HG03439 (cell line): ENCODE data around the gene SNX24.
A peak's percentile ranks its signal among the peaks of the same experiment; 100 is the strongest.

Source experiments
- ATAC-seq: cut with Tn5 transposase; IDR thresholded peaks from one replicate; pipeline ENCODE4 v1.9.1; 2021; ENCODE audit warnings: mild to moderate bottlenecking, moderate library complexity; ENCODE audit not compliant: unreplicated experiment

Gene SNX24

DNA sequence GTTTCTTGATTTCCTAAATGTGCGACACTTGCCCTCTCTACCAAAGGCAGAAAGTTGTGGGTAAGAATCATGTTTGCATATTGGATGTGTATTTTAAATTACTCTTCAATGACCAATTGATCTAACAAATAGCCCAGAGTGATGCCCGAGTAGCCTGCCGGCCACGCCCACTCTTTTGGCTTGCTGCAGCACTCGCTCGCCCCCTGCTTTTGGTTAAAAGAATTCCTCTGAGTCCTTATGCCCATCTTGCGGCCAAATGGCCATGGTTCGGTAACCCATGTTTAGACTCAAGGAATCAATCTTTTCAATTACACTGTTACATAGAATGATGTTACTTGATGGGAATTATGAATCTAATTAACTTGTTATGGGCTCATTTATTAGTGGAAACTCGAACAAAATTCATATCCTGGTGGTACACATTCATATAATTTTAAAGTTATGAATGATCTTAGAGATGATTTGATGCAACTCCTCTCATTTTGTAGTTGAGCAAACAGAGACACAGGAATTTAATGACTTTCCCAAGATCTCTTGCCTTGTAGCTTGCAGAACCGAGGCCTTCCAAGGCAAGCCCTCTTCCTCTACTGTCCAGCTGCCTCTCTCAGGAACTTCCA lies 154.6 kb downstream of the SNX24 start:
- peak; percentile 95 for ATAC-seq

- ATAC-seq = no peak
Measured at GRCh38 chr5:123000731-123001130, 155.3 kb downstream of the SNX24 start.

DNA sequence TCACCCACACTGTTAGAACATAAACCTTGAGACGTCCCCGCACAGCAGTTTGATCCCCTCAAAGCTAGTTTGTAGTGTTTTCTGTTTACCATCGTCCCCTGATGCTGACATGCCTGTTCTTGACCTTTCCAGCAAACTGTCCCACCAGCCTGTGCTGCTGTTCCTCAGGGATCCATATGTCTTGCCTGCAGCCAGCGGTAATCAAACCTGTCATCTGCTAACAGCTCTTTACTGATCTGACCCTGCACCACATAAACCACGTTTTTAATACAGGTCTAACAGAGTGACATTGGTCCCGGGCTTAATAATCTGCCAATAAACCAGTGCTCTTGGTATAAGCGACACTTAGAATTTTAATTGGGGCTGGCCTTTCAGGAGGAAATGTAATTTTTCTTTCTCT lies 156.4 kb downstream of the SNX24 start:
- no peak for ATAC-seq

DNA sequence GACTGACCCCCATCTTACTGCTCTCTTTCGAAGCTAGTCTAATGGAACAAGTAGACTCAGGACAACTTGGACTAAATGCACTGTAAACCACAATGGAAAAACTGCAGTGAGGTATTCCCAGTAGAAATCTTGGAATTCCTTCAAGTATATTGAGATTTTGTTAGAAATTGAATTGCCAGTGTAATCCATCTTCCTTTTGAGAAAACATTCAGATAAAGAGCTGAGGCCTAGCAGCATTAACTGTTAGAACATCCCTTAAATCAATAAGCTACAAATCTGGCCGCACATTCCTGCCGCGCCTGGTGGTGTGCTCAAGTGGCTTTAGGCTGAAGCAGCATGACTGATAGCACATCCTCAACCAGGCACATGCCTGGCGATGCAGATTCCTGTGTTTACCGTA lies 161.8 kb downstream of the SNX24 start:
- no peak for ATAC-seq

GRCh38 chr5:123007754-123008153 lies 162.3 kb downstream of the SNX24 start:
- no peak for ATAC-seq

GRCh38 chr5:123012321-123012720 lies 166.9 kb downstream of the SNX24 start:
- no peak for ATAC-seq

- ATAC-seq = no peak
Measured at GRCh38 chr5:123014689-123015088, 169.3 kb downstream of the SNX24 start.

- no peak for ATAC-seq
Measured at GRCh38 chr5:123028222-123028621, 182.8 kb downstream of the SNX24 start.

- no peak for ATAC-seq
Measured at GRCh38 chr5:123033157-123033671, 187.8 kb downstream of the SNX24 start.

GRCh38 chr5:123035360-123035917 lies 190.0 kb downstream of the SNX24 start:
- no peak for ATAC-seq

GRCh38 chr5:123035918-123036390 lies 190.5 kb downstream of the SNX24 start:
- ATAC-seq = peak; percentile 11

- ATAC-seq = peak; percentile 54
Measured at GRCh38 chr5:123036391-123037103, 191.1 kb downstream of the SNX24 start, which contains the start of gene PPIC. TSS of gene PPIC (minus strand) at chr5:123036725. CDS start at chr5:123036625, 100 bp downstream.

- no peak for ATAC-seq
Measured at GRCh38 chr5:123037104-123037418, 191.6 kb downstream of the SNX24 start.

DNA sequence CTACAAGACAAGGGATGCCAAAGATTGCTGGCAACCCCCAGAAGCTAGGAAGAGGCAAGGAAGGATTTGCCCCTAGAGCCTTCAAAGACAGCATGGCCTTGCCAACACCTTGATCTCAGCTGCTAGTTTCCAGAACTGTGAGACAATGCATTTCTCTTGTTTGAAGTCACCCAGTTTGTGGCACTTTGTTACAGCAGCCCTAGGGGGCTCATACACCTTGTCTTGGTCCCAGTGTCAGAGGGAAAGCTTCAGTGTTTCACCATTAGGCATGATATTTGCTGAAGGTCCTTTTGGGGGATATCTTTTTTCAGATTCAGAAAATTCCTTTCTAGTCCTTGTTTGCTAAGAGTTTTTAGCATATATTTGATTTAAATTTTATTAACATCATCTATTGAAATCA lies 194.3 kb downstream of the SNX24 start:
- ATAC-seq = no peak

- ATAC-seq = no peak
Measured at GRCh38 chr5:123044926-123045617, 199.7 kb downstream of the SNX24 start.

DNA sequence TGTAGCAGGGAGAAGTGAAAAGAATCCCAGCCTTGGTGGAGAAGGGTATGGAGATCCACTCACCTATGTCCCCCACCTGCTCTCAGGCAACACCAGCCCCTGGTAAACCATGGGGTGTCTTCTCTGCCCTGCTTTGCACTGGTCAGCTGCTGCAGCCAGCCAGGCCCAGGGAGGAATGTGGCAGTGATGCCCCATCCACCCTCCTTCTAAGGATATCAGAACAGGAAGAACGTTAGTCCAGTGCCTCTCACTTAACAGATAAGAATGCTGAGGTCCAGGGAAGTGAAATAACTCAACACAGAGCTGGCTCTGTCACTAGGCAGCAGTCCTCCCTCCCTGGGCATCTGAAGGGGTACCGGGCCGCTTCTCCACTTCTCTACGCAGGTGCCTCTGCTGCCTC lies 200.8 kb downstream of the SNX24 start:
- no peak for ATAC-seq

DNA sequence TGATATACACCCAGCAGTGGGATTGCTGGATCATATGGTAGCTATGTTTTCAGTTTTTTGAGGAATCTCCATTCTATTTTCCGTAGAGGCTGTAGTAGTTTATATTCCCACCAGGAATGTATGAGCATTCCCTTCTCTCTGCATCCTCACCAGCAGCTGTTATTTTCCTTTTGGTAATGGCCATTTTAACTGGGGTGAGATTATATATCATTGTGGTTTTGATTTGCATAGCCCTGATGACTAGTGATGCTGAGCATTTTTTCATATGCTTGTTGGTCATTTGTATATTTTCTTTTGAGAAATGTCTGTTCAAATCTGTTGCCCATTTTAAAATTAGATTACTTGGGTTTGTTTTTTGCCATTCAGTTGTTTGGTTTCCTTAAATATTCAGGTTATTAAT lies 202.3 kb downstream of the SNX24 start:
- ATAC-seq = no peak

GRCh38 chr5:123051206-123051605 lies 205.8 kb downstream of the SNX24 start:
- ATAC-seq = no peak
